Ovary (tissue), 3 donors: Measurements from ENCODE around the gene ELOVL5.

Experiments used
- EP300 ChIP-seq: sonication (generic); formaldehyde crosslinking; IDR thresholded peaks from one replicate; pipeline ENCODE4 v1.6.1; 2017; ENCODE audit warnings: antibody characterized with exemption
- POLR2A ChIP-seq: fragments of 450-650 bp; IDR thresholded peaks from one replicate; pipeline ENCODE4 v1.6.1; 2017; ENCODE audit warnings: antibody characterized with exemption, mild to moderate bottlenecking, moderate library complexity
- TF ChIP-seq, protein P1 (sequence below), 3 donors: fragments of 450-650 bp in 2 of 3; fragments of 200-600 bp in 1 of 3; IDR thresholded peaks; one replicate each; pipeline versions ENCODE4 v1.5.1 to v1.8.0; 2016 to 2022; ENCODE audit warnings: antibody characterized with exemption in 3 of 3, mild to moderate bottlenecking in 1 of 3
- donor health status: DM: no; HTN: no; CAD: no.

DNA sequence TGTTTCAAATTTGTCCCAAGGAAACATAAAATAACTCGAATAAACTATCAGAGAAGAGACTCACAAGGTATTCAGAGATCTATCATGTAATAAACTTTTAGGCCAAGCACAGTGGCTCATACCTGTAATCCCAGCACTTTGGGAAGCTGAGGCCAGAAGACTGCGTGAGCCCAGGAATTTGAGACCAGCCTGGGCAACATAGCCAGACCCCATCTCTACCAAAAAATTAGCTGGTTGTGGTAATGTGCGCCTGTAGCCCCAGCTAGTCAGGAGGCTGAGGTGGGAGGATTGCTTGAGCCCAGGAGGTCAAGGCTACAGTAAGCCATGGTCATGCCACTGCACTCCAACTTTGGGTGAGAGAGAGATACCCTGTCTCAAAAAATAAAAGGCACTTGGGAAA, 120.9 kb downstream of the ELOVL5 start:
- TF ChIP-seq, protein P1, sequence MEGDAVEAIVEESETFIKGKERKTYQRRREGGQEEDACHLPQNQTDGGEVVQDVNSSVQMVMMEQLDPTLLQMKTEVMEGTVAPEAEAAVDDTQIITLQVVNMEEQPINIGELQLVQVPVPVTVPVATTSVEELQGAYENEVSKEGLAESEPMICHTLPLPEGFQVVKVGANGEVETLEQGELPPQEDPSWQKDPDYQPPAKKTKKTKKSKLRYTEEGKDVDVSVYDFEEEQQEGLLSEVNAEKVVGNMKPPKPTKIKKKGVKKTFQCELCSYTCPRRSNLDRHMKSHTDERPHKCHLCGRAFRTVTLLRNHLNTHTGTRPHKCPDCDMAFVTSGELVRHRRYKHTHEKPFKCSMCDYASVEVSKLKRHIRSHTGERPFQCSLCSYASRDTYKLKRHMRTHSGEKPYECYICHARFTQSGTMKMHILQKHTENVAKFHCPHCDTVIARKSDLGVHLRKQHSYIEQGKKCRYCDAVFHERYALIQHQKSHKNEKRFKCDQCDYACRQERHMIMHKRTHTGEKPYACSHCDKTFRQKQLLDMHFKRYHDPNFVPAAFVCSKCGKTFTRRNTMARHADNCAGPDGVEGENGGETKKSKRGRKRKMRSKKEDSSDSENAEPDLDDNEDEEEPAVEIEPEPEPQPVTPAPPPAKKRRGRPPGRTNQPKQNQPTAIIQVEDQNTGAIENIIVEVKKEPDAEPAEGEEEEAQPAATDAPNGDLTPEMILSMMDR (IDR thresholded peaks at IDR 0.05): no peak
- TF ChIP-seq EP300: no peak
- TF ChIP-seq POLR2A: no peak
